Inflammatory macrophage (primary cell): ENCODE data around the gene BMP7.
"Not testable (repeated sequence)": the region's sequence is repeated elsewhere in the genome, so short reads cannot be mapped to it uniquely, and the experiment has no call there.

Experiments used
- DNase-seq, 2 donors: peaks; one replicate each; pipeline ENCODE4 v3.0.0-alpha.2; 2020 to 2022

BMP7 gene

GRCh38 chr20:57249073-57249472 is 17.4 kb downstream of the BMP7 start:
- no peak for DNase-seq

- DNase-seq, result no peak
Measured at GRCh38 chr20:57248132-57248797, 18.2 kb downstream of the BMP7 start.

GRCh38 chr20:57247292-57247965 is 19.0 kb downstream of the BMP7 start:
- no peak for DNase-seq

GRCh38 chr20:57245997-57246396 is 20.4 kb downstream of the BMP7 start:
- DNase-seq, result no peak

GRCh38 chr20:57244627-57245214 is 21.7 kb downstream of the BMP7 start:
- DNase-seq, result no peak

- DNase-seq, result peak in 1 of 2 donors; percentile 41
Measured at GRCh38 chr20:57244221-57244585, 22.2 kb downstream of the BMP7 start.

- no peak for DNase-seq
Measured at GRCh38 chr20:57243480-57244220, 22.8 kb downstream of the BMP7 start.

GRCh38 chr20:57242414-57242813 is 24.0 kb downstream of the BMP7 start:
- no peak for DNase-seq

GRCh38 chr20:57241363-57241991 is 25.0 kb downstream of the BMP7 start:
- DNase-seq, result no peak

- peak; percentile 28 to 50 for DNase-seq
Measured at GRCh38 chr20:57240581-57241362, 25.7 kb downstream of the BMP7 start.

GRCh38 chr20:57239725-57240124 is 26.7 kb downstream of the BMP7 start:
- DNase-seq, result not testable (repeated sequence)

GRCh38 chr20:57239324-57239723 is 27.1 kb downstream of the BMP7 start:
- not testable (repeated sequence) for DNase-seq

- no peak for DNase-seq
Measured at GRCh38 chr20:57238089-57238488, 28.4 kb downstream of the BMP7 start.

- DNase-seq, result no peak
Measured at GRCh38 chr20:57237585-57237953, 28.9 kb downstream of the BMP7 start.

GRCh38 chr20:57236813-57237584 is 29.4 kb downstream of the BMP7 start:
- DNase-seq, result peak in 1 of 2 donors; percentile 14

GRCh38 chr20:57234556-57235251 is 31.7 kb downstream of the BMP7 start:
- DNase-seq, result no peak

GRCh38 chr20:57231951-57232428 is 34.5 kb downstream of the BMP7 start:
- DNase-seq, result no peak

- DNase-seq, result no peak
Measured at GRCh38 chr20:57231161-57231560, 35.3 kb downstream of the BMP7 start.

- no peak for DNase-seq
Measured at GRCh38 chr20:57230247-57230646, 36.2 kb downstream of the BMP7 start.

GRCh38 chr20:57229490-57229889 is 37.0 kb downstream of the BMP7 start:
- DNase-seq, result no peak
